GM21737 (cell line): ENCODE measurements around the gene OR52E1.

ENCODE experiments used
- ATAC-seq: cut with Tn5 transposase; IDR thresholded peaks from one replicate; pipeline ENCODE4 v1.9.1; 2021; ENCODE audit warnings: mild to moderate bottlenecking, moderate library complexity; ENCODE audit not compliant: unreplicated experiment

OR52E1 gene

GRCh38 chr11:5107285-5107684 lies 37.9 kb downstream of the OR52E1 start:
- ATAC-seq = no peak

- ATAC-seq = no peak
Observed at GRCh38 chr11:5115339-5115738, 46.0 kb downstream of the OR52E1 start.

- no peak for ATAC-seq
Observed at GRCh38 chr11:5117588-5117987, 48.2 kb downstream of the OR52E1 start.

DNA sequence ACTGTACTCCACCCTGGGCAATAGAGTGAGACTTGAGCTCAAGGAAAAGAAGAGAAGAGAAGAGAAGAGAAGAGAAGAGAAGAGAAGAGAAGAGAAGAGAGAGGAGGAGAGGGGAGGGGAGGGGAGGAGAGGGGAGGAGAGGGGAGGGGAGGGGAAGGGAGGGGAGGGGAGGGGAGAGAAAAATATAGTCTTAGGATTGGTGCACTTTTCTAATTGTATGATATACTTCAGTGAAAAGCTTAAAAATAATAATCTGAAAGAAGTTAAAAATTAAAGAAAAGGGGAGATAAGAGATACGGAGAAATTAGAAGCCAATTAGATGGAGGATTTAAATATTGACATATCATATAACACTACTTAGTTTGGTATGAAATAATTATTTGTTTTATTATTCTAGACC lies 49.5 kb downstream of the OR52E1 start:
- no peak for ATAC-seq
